Ecto neural progenitor cell (in vitro differentiated cells): ENCODE measurements around the gene KMT2B.
A peak's percentile ranks its signal among the peaks of the same experiment; 100 is the strongest.
"Not testable (repeated sequence)": the region's sequence is repeated elsewhere in the genome, so short reads cannot be mapped to it uniquely, and the experiment has no call there.

Experiments
- DNase-seq: peaks from one replicate; pipeline ENCODE4 v3.0.0-alpha.2; 2018; ENCODE audit warnings: low spot score

Gene KMT2B

GRCh38 chr19:35717665-35718344, at the start of gene KMT2B:
TSS of gene KMT2B (plus strand) at chr19:35718003. CDS start at chr19:35718019, 16 bp downstream.
- DNase-seq = no peak

GRCh38 chr19:35669566-35669965, 48.2 kb upstream of the KMT2B start:
- DNase-seq = no peak

- no peak for DNase-seq
Observed at GRCh38 chr19:35669974-35670373, 47.8 kb upstream of the KMT2B start.

GRCh38 chr19:35670686-35671085, 47.1 kb upstream of the KMT2B start:
- no peak for DNase-seq

GRCh38 chr19:35671818-35672217, 46.0 kb upstream of the KMT2B start:
- no peak for DNase-seq

GRCh38 chr19:35673121-35673804, 44.5 kb upstream of the KMT2B start:
- peak; percentile 74 for DNase-seq

- no peak for DNase-seq
Observed at GRCh38 chr19:35675589-35676140, 42.1 kb upstream of the KMT2B start.

- no peak for DNase-seq
Observed at GRCh38 chr19:35689836-35690235, 28.0 kb upstream of the KMT2B start.

GRCh38 chr19:35691106-35691505, 26.7 kb upstream of the KMT2B start:
- DNase-seq = not testable (repeated sequence)

GRCh38 chr19:35692010-35692409, 25.8 kb upstream of the KMT2B start:
- DNase-seq = no peak

GRCh38 chr19:35693422-35693821, 24.4 kb upstream of the KMT2B start:
- DNase-seq = no peak

- DNase-seq = peak; percentile 90
Observed at GRCh38 chr19:35693835-35694599, 23.8 kb upstream of the KMT2B start.

- DNase-seq = no peak
Observed at GRCh38 chr19:35695895-35696422, 21.8 kb upstream of the KMT2B start.

GRCh38 chr19:35696835-35697234, 21.0 kb upstream of the KMT2B start:
- no peak for DNase-seq

- peak; percentile 96 for DNase-seq
Observed at GRCh38 chr19:35702223-35703012, 15.4 kb upstream of the KMT2B start.

- DNase-seq = no peak
Observed at GRCh38 chr19:35703343-35703742, 14.5 kb upstream of the KMT2B start.

- DNase-seq = peak; percentile 81
Observed at GRCh38 chr19:35704218-35704617, 13.6 kb upstream of the KMT2B start, which contains the start of gene ZBTB32. TSS of gene ZBTB32 (plus strand) at chr19:35704558. CDS start at chr19:35714627, 10,069 bp downstream.

- no peak for DNase-seq
Observed at GRCh38 chr19:35708391-35708790, 9.4 kb upstream of the KMT2B start.

- DNase-seq = no peak
Observed at GRCh38 chr19:35710784-35711723, 6.7 kb upstream of the KMT2B start.
